ENCODE measurements around the gene AIFM3.
A peak's percentile ranks its signal among the peaks of the same experiment; 100 is the strongest.

The AIFM3 gene

DNA sequence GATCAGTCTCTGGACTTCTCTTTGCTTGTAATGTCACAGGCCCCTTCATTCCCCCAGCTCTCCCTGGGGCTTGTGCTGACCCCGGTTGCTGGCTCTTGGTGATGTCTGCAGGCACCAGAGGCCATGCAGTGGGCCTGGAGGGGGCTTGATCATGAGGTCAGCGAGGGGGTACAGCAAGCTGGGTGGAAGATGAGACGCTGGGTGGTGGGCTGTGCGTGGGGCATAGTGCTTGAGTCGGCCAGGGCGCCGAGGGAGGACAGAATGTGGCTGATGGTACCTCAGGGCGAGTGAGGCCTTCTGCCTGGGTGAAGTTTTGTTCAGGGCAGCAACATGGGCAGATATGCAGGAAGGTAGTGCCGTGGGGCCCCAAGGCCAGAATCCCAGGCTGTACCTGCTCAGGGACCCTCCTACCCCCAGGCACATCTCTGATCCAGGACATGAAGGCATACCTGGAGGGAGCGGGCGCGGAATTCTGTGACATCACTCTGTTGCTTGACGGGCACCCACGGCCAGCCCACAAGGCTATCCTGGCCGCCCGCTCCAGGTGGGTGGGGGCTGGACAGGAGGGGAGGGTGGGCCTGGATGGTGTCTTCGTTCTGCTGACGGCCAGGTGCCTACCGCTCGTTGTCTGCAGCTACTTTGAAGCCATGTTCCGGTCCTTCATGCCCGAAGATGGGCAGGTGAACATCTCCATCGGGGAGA, 28.4 kb downstream of the AIFM3 start:
- no peak overlapping the region for H3K27ac ChIP-seq
- TF ChIP-seq CTCF (IDR thresholded peaks at IDR 0.05) (no peak), ZFX (IDR thresholded peaks at IDR 0.05; ENCODE audit: borderline replicate concordance) (no peak)

- H3K27ac ChIP-seq: no peak overlapping the region
- TF ChIP-seq ZFX (IDR thresholded peaks at IDR 0.05; ENCODE audit: borderline replicate concordance) (no peak), CTCF (IDR thresholded peaks at IDR 0.05) (no peak)
These were observed 29.0 kb downstream of the AIFM3 start for GRCh38 chr22:20996031-20996410.

GRCh38 chr22:20996598-20997535, 29.8 kb downstream of the AIFM3 start:
- no peak overlapping the region for H3K27ac ChIP-seq
- TF ChIP-seq CTCF (IDR thresholded peaks at IDR 0.05) (no peak), ZFX (IDR thresholded peaks at IDR 0.05; ENCODE audit: borderline replicate concordance) (no peak)

DNA sequence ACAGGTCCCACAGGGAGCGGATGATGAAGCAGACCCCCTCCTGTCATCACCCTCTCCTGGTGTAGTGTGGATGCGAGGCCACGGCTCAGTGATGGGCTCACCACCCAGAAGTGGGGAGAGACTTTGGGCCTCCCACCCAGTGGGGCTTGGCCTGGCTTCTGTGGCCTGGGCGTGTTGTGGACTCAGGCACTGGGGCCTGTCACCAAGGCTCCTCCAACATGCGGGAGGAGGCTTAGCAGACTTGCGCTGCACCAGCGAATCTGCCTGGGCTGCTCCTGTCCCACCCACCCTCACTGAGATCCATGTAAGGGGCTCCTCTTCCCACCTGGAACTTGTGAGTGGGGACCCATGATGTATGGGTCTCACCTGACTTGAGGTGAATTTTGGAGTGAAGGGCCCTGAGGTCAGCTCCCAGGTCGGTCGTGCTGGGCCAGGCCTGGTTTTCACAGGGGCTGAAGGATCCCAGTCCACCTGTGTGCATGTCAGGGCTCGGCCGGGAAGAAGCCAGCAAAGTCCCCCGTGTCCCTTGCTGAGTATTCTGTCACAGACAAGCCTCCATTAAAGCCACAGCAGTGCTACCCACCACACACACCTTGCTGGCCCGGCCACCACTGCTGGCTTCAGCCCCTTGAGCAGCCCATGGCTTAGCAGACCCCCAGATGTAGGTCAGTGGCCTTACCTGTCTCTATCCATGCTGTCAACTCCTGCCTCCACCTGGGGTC, 30.6 kb downstream of the AIFM3 start:
- H3K27ac ChIP-seq: peak overlapping the region; percentile 99
- no peak for TF ChIP-seq ZFX (IDR thresholded peaks at IDR 0.05; ENCODE audit: borderline replicate concordance)
- no peak for TF ChIP-seq CTCF (IDR thresholded peaks at IDR 0.05)

DNA sequence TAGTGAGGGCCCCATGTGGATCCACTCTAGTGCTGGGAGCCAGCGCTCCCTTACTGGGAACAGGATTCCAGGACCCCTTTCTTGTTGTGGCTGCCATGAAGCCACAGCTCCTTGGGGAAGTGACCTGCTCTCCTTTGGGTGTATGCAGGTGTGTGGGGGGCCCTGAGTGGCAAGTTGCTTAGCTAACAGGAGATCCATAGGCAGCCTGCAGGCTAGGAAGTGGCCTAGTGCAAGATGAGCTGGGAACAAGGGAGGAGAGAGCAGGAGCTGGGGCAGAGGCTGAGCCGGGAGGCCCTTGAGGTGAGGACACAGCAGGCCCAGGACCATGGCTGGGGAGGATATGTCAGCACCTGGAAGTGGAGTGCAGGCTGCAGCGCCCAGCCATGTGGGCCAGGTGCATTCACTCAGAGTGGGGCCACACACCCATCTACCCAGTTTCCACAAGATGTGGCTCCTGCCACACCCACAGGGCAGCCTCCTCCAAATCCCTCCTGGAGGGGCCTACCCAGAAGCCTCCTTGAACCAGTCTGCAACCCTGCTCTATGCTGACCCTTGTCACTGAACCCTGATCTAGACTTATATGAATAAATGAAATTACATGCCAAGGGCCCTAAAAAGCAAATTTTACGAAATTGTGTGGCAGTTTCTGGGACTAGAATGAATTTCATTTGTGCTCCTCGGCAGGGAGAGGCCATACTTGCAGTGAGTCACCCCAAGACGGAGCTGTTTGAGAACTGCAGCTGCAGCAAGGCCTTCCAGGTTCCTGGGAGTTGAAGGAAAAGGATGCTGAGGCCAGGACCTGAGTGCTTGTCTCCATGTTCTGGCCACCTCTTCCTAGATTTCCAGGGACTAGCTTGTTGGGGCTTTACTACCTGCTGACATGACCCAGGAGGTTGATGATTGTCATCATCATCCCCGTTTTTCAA, 31.6 kb downstream of the AIFM3 start:
- TF ChIP-seq ZFX (IDR thresholded peaks at IDR 0.05; ENCODE audit: borderline replicate concordance) (no peak), CTCF (IDR thresholded peaks at IDR 0.05) (no peak)
- peak overlapping the region; percentile 99 for H3K27ac ChIP-seq

DNA sequence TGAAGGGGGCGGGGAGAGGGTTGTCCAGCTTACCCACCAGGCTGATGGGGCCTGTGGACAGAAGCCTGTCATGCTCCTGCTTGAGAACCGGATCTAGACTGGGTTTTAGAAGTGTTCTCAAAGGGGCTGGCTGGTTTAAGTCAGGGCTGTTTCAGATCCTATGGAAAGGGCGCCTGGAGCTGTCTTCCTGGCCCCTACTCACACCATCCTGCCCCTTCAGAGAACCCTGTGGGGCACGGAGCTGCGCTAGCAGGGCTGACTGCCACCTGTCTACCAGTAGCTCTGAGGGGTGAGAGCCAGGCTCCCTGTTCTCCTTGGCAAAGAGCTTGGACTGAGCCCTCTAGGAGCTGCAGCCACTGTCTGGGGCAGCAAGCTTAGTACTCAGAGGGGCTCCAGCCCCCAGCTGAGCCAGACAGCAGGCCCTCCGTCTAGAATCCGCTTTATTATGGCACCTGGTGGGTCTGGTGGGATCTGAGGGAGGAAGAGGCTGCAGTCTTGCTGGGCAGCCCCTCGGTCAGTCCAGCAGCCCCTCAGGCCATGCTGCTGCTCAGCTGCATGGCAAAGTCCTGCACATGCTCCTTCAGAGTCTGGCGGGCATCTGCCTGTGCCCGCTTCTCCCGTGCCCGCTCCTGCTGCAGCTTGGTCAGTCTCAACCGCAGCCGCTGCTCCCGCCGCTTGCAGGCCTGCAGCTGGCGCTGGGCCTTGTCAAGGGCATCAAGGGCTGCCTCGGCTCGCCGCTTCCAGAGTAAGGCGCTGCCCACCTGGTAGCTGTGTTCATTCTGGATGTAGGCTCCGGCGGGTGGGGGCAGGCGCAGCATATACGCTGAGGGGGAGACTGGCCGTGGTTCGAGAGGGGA, 32.5 kb downstream of the AIFM3 start:
- peak overlapping the region; percentile 99 for H3K27ac ChIP-seq
- TF ChIP-seq ZFX (IDR thresholded peaks at IDR 0.05; ENCODE audit: borderline replicate concordance): no peak
- TF ChIP-seq CTCF (IDR thresholded peaks at IDR 0.05): no peak
